Posterior vena cava (tissue), 2 donors: ENCODE data around the gene SIK3. TPM values are rescaled to one million over a fixed set of nuclear protein-coding genes. Genes with fewer than 3 reads are reported as not detected.

Source experiments
- DNase-seq: peaks from one replicate; pipeline ENCODE4 v3.0.0-alpha.2; 2020; ENCODE audit warnings: low spot score
- intact Hi-C, 2 donors: fragments of 100-400 bp; cut with DNase I; formaldehyde crosslinking; loops; one replicate each; pipeline versions ENCODE4 v1.14.1 to v1.14.2; 2022 to 2023
- total RNA-seq, 2 donors: library from RNA; stranded (reverse); fragmentation: NEBNext Ultra II Directional; extraction: Animal tissue kit (Norgen Biotek cat#: 25700); gene quantifications; one replicate each; pipeline ENCODE4 v1.2.1, GENCODE V29; 2021
- donor health status: DM: yes; HTN: yes; CAD: no.
- donor health status: DM: yes; HTN: yes; CAD: no.

Gene SIK3
- total RNA-seq, 2 donors from 2014 or later, result 43.8 to 53.4 TPM

GRCh38 chr11:116990811-116991210 lies 107.4 kb downstream of the SIK3 start:
- intact Hi-C loops, result no loop called here
- no peak for DNase-seq

- DNase-seq, result no peak
- intact Hi-C loops, result no loop called here
Observed at GRCh38 chr11:116990061-116990473, 108.2 kb downstream of the SIK3 start.

GRCh38 chr11:116989184-116989583 lies 109.0 kb downstream of the SIK3 start:
- DNase-seq, result no peak
- intact Hi-C loops, result loop anchor here in 1 of 2 donors (10.0 kb wide), 1 partner anchor 106 kb away; the partner anchor contains the start of gene SIK3

- intact Hi-C loops, result loop anchor here in 1 of 2 donors (10.0 kb wide), 1 partner anchor 108 kb away; the partner anchor contains the start of gene SIK3
- DNase-seq, result no peak
Observed at GRCh38 chr11:116986521-116987105, 111.6 kb downstream of the SIK3 start.

- intact Hi-C loops, result loop anchor here in 1 of 2 donors (10.0 kb wide), 1 partner anchor 110 kb away; the partner anchor contains the start of gene SIK3
- no peak for DNase-seq
Observed at GRCh38 chr11:116984589-116984988, 113.6 kb downstream of the SIK3 start.

GRCh38 chr11:116984186-116984585 lies 114.0 kb downstream of the SIK3 start:
- intact Hi-C loops, result loop anchor here in 1 of 2 donors (10.0 kb wide), 1 partner anchor 111 kb away; the partner anchor contains the start of gene SIK3
- DNase-seq, result no peak

GRCh38 chr11:116981266-116981885 lies 116.9 kb downstream of the SIK3 start:
- intact Hi-C loops, result loop anchor here in 1 of 2 donors (10.0 kb wide), 1 partner anchor 113 kb away; the partner anchor contains the start of gene SIK3
- DNase-seq, result no peak

GRCh38 chr11:116980136-116980793 lies 118.0 kb downstream of the SIK3 start:
- intact Hi-C loops, result loop anchor here in 1 of 2 donors (10.0 kb wide), 1 partner anchor 115 kb away; the partner anchor contains the start of gene SIK3
- no peak for DNase-seq

GRCh38 chr11:116976941-116977570 lies 121.2 kb downstream of the SIK3 start:
- intact Hi-C loops, result no loop called here
- DNase-seq, result no peak

- intact Hi-C loops, result no loop called here
- no peak for DNase-seq
Observed at GRCh38 chr11:116975661-116976060, 122.6 kb downstream of the SIK3 start.

GRCh38 chr11:116973270-116973669 lies 125.0 kb downstream of the SIK3 start:
- no peak for DNase-seq
- intact Hi-C loops, result no loop called here

GRCh38 chr11:116972691-116973090 lies 125.5 kb downstream of the SIK3 start:
- intact Hi-C loops, result no loop called here
- DNase-seq, result no peak

- intact Hi-C loops, result no loop called here
Observed at GRCh38 chr11:116970485-116971292, 127.5 kb downstream of the SIK3 start.

GRCh38 chr11:116969694-116970093 lies 128.5 kb downstream of the SIK3 start:
- DNase-seq, result no peak
- intact Hi-C loops, result no loop called here

More at GRCh38 chr11:116970485-116971292, 127.5 kb downstream of the SIK3 start:
- no peak for DNase-seq

- intact Hi-C loops, result no loop called here
- DNase-seq, result no peak
Observed at GRCh38 chr11:116964269-116964668, 134.0 kb downstream of the SIK3 start.

- DNase-seq, result no peak
- intact Hi-C loops, result no loop called here
Observed at GRCh38 chr11:116963813-116964212, 134.4 kb downstream of the SIK3 start.

- intact Hi-C loops, result no loop called here
- no peak for DNase-seq
Observed at GRCh38 chr11:116962108-116962507, 136.1 kb downstream of the SIK3 start.

- DNase-seq, result no peak
- intact Hi-C loops, result no loop called here
Observed at GRCh38 chr11:116960930-116961329, 137.3 kb downstream of the SIK3 start.

- DNase-seq, result no peak
- intact Hi-C loops, result no loop called here
Observed at GRCh38 chr11:116958246-116958645, 140.0 kb downstream of the SIK3 start.
